Endothelial cell of umbilical vein (primary cell): Measurements from ENCODE around the gene DTNA. TPM values are rescaled to one million over a fixed set of nuclear protein-coding genes. Genes with fewer than 3 reads are reported as not detected.

Experiments used
- BruUV-seq: library from RNA; stranded (reverse); fragments of 400-500 nt; replicated peaks from 2 replicates; lab custom pipeline; 2021; lab: Mats Ljungman, UMichigan
- CTCF ChIA-PET: fragments of 300-600, 350-600 bp; sonication (Branson Sonifier 250); formaldehyde crosslinking; loops from one replicate; lab custom pipeline; 2021; ENCODE audit warnings: antibody characterized with exemption, inconsistent platforms; lab: Charles Lee
- POLR2A ChIA-PET: fragments of 300-600, 350-600 bp; sonication (Branson Sonifier 250); formaldehyde crosslinking; loops from one replicate; lab custom pipeline; 2021; ENCODE audit warnings: antibody characterized with exemption, inconsistent platforms; lab: Charles Lee
- DNase-seq: peaks from one replicate; pipeline ENCODE4 v3.0.0-alpha.2; 2011; ENCODE audit warnings: low read depth, low spot score
- FAIRE-seq: peaks from 2 replicates; lab custom pipeline; 2011; peaks lifted over from hg19 to GRCh38; lab: Jason Lieb, UNC
- H2AFZ ChIP-seq: 2 replicates; pipeline ENCODE4 v1.6.0; 2012; ENCODE audit warnings: low read depth, low read length, control low read depth, inconsistent platforms
- H3K27ac ChIP-seq: 2 replicates; pipeline ENCODE4 v1.5.1; 2011; ENCODE audit warnings: low read depth, mild to moderate bottlenecking, control low read depth, low read length, moderate library complexity; ENCODE audit not compliant: insufficient read depth
- H3K27me3 ChIP-seq, 2 experiments: 2 replicates each; pipeline versions ENCODE4 v1.6.0 to v1.6.1; 2011; ENCODE audit warnings: low read length in 2 of 2, mixed read lengths in 1 of 2; ENCODE audit not compliant: control insufficient read depth in 2 of 2, insufficient read depth in 2 of 2
- H3K36me3 ChIP-seq, 2 experiments: 2 replicates in 1 of 2; 3 replicates in 1 of 2; pipeline ENCODE4 v1.5.1; 2011; ENCODE audit warnings: low read length in 2 of 2, mild to moderate bottlenecking in 1 of 2, moderate library complexity in 1 of 2; ENCODE audit not compliant: control insufficient read depth in 2 of 2, insufficient read depth in 2 of 2; ENCODE audit errors: extremely low read depth in 1 of 2
- H3K4me1 ChIP-seq: 3 replicates; pipeline ENCODE4 v1.5.1; 2011; ENCODE audit warnings: mild to moderate bottlenecking, low read length; ENCODE audit not compliant: control insufficient read depth, insufficient read depth; ENCODE audit errors: extremely low read depth
- H3K4me2 ChIP-seq: 2 replicates; pipeline ENCODE4 v1.6.1; 2011; ENCODE audit warnings: low read length, control low read depth, mixed read lengths; ENCODE audit not compliant: insufficient read depth
- H3K4me3 ChIP-seq, 3 experiments: fragments of 200-600 bp in 1 of 3; sonication (generic), shearing (Covaris generic) in 1 of 3; replicated peaks in 1 of 3; 2 replicates each; pipeline ENCODE4 v1.5.1; 2011 to 2016; ENCODE audit warnings: control low read depth in 3 of 3, low read length in 3 of 3, mild to moderate bottlenecking in 2 of 3, inconsistent platforms in 1 of 3, low read depth in 1 of 3, moderate library complexity in 1 of 3; ENCODE audit not compliant: insufficient read depth in 1 of 3
- H3K79me2 ChIP-seq: 2 replicates; pipeline ENCODE4 v1.6.0; 2012; ENCODE audit warnings: low read length, inconsistent platforms; ENCODE audit not compliant: control insufficient read depth, insufficient read depth
- H3K9ac ChIP-seq: replicated peaks from 2 replicates; pipeline ENCODE3; 2011; ENCODE audit warnings: low read length, control low read depth; ENCODE audit not compliant: insufficient read depth; ENCODE audit errors: extremely low read depth
- H3K9me1 ChIP-seq: replicated peaks from 3 replicates; pipeline ENCODE4 v1.6.0; 2011; ENCODE audit warnings: mild to moderate bottlenecking, low read length; ENCODE audit not compliant: control insufficient read depth, insufficient read depth; ENCODE audit errors: extremely low read depth
- H3K9me3 ChIP-seq: replicated peaks from 2 replicates; pipeline ENCODE4 v1.5.1; 2012; ENCODE audit warnings: low read length, inconsistent platforms; ENCODE audit not compliant: control insufficient read depth, insufficient read depth
- H4K20me1 ChIP-seq: replicated peaks from 2 replicates; pipeline ENCODE3; 2011; ENCODE audit warnings: mild to moderate bottlenecking, low read length; ENCODE audit not compliant: control insufficient read depth, insufficient read depth; ENCODE audit errors: extremely low read depth
- EZH2 ChIP-seq: IDR thresholded peaks from 2 replicates; pipeline ENCODE4 v1.6.1; 2012; ENCODE audit warnings: borderline replicate concordance, low read depth, mild to moderate bottlenecking, moderate library complexity, low read length, inconsistent platforms; ENCODE audit not compliant: severe bottlenecking
- FOS ChIP-seq: IDR thresholded peaks from 2 replicates; pipeline ENCODE4 v1.6.1; 2011; ENCODE audit warnings: mild to moderate bottlenecking, low read length, moderate library complexity, borderline replicate concordance; ENCODE audit not compliant: insufficient read depth
- GATA2 ChIP-seq: IDR thresholded peaks from 2 replicates; pipeline ENCODE4 v1.7.0; 2011; ENCODE audit warnings: low read depth, mild to moderate bottlenecking, moderate library complexity, mixed read lengths, low read length; ENCODE audit not compliant: insufficient read length, insufficient read depth
- JUN ChIP-seq: IDR thresholded peaks from 2 replicates; pipeline ENCODE4 v1.6.1; 2011; ENCODE audit warnings: borderline replicate concordance, low read depth; ENCODE audit not compliant: insufficient read length, insufficient read depth
- MYC ChIP-seq: IDR thresholded peaks from one replicate; pipeline ENCODE4 v1.6.1; 2011; ENCODE audit warnings: mild to moderate bottlenecking, low read depth, low read length
- POLR2A ChIP-seq: IDR thresholded peaks from 2 replicates; pipeline ENCODE4 v1.6.1; 2012; ENCODE audit warnings: low read depth, mild to moderate bottlenecking, control low read depth, low read length
- POLR2AphosphoS5 ChIP-seq: IDR thresholded peaks from 2 replicates; pipeline ENCODE4 v1.6.1; 2012; ENCODE audit warnings: low read depth, mild to moderate bottlenecking, control low read depth, low read length, moderate library complexity; ENCODE audit not compliant: insufficient read depth
- dilution Hi-C: fragments of 300-500 bp; cut with MboI; formaldehyde crosslinking; loops from one replicate; pipeline ENCODE4 v1.15.0; 2019; ENCODE audit warnings: low sequenced_read_pairs; ENCODE audit not compliant: extremely low pct_ligation_motif_present
- intact Hi-C: fragments of 100-400 bp; cut with micrococcal nuclease; formaldehyde crosslinking; loops from one replicate; pipeline ENCODE4 v1.10.0; 2022
- polyA plus RNA-seq, 4 experiments: library from polyadenylated mRNA; depleted of rRNA in 3 of 4; stranded (reverse) in 3 of 4; unstranded in 1 of 4; fragments of >200 nt; gene quantifications; 2 replicates each; pipeline versions ENCODE4 v1.2.1 to v1.2.3, GENCODE V29; 2011 to 2012; ENCODE audit warnings: missing spikeins in 1 of 4
- total RNA-seq: library from RNA; stranded (reverse); gene quantifications from 2 replicates; pipeline ENCODE4 v1.2.3, GENCODE V29; 2021
- TF ChIP-seq, protein P1 (sequence below): IDR thresholded peaks from 2 replicates; pipeline ENCODE4 v1.6.1; 2011; ENCODE audit not compliant: insufficient read depth, insufficient read length
- TF ChIP-seq, protein P2 (sequence below), 2 donors: IDR thresholded peaks; 1 replicate in 1 of 2; 2 replicates in 1 of 2; pipeline ENCODE4 v1.5.1; 2011; ENCODE audit warnings: low read length in 2 of 2, mild to moderate bottlenecking in 2 of 2, moderate library complexity in 2 of 2, control low read depth in 1 of 2, inconsistent platforms in 1 of 2, low read depth in 1 of 2; ENCODE audit not compliant: insufficient read depth in 1 of 2; ENCODE audit errors: extremely low read depth in 1 of 2

DTNA gene
- total and polyA plus RNA-seq, 2 donors (not counting 3 experiments of a cell fraction or from before 2014, with no cell fraction given) = 6.6 to 15.3 TPM

- ChIA-PET POLR2A (no interaction called here), CTCF (no interaction called here)
- Histone ChIP-seq H3K9ac (no peak overlapping the region), H4K20me1 (no peaks in the 10 kb centered on the region), H3K79me2 (no peaks in the 10 kb centered on the region), H3K27ac (no peak overlapping the region), H3K9me1 (no peaks in the 10 kb centered on the region), H3K36me3 (no peaks in the 10 kb centered on the region), H2AFZ (no peak overlapping the region), H3K4me1 (no peaks in the 10 kb centered on the region), H3K4me2 (no peak overlapping the region), H3K27me3 (no peaks in the 10 kb centered on the region), H3K9me3 (no peaks in the 10 kb centered on the region), H3K4me3 (no peak overlapping the region)
- DNase-seq = no peak
- no TSS peak for BruUV-seq
- no peak for TF ChIP-seq GATA2
- TF ChIP-seq JUN = no peak
- TF ChIP-seq POLR2A = no peak
- TF ChIP-seq, protein P1, sequence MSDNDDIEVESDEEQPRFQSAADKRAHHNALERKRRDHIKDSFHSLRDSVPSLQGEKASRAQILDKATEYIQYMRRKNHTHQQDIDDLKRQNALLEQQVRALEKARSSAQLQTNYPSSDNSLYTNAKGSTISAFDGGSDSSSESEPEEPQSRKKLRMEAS = no peak
- TF ChIP-seq POLR2AphosphoS5 = no peak
- TF ChIP-seq EZH2 = no peak
- TF ChIP-seq, protein P2, sequence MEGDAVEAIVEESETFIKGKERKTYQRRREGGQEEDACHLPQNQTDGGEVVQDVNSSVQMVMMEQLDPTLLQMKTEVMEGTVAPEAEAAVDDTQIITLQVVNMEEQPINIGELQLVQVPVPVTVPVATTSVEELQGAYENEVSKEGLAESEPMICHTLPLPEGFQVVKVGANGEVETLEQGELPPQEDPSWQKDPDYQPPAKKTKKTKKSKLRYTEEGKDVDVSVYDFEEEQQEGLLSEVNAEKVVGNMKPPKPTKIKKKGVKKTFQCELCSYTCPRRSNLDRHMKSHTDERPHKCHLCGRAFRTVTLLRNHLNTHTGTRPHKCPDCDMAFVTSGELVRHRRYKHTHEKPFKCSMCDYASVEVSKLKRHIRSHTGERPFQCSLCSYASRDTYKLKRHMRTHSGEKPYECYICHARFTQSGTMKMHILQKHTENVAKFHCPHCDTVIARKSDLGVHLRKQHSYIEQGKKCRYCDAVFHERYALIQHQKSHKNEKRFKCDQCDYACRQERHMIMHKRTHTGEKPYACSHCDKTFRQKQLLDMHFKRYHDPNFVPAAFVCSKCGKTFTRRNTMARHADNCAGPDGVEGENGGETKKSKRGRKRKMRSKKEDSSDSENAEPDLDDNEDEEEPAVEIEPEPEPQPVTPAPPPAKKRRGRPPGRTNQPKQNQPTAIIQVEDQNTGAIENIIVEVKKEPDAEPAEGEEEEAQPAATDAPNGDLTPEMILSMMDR (IDR thresholded peaks at IDR 0.05; ENCODE audit: extremely low read depth in 1 of 2, insufficient read depth in 1 of 2, low read depth in 1 of 2, low read length in 2 of 2) = no peak
- TF ChIP-seq MYC = no peak
- TF ChIP-seq FOS = no peak
- dilution Hi-C loops (no loop called here), intact Hi-C loops (no loop called here)
- FAIRE-seq = no peak
These were observed 108.0 kb downstream of the DTNA start for GRCh38 chr18:34818064-34818463.
